ENCODE measurements around the gene PARD3.

Gene PARD3

DNA sequence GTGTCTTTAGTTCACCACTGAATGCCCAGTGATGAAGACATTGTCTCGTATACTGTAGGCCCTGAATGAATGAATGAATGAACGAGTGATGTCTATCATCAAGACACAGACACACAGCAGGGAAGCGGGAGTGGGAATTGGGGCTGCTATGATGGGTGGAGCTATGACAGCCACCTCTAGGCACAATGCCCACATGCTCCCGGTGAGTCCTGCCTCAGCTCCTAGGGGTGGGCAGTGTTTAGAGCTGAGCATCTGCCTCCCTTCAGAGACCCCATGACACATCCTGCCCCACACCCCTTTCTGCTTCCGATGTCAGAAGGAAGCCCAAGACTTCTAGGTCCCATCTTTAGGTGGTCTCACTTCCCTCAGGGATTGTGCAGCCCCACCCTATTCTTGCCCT lies 714.1 kb downstream of the PARD3 start:
- DNase-seq (ENCODE audit: low read depth) = no peak
- in situ Hi-C loops (cut with HindIII; ENCODE audit: low sequenced_read_pairs) = no loop called here
- no peak overlapping the region for H3K4me3 ChIP-seq (ENCODE audit: low read depth, low read length)
- TF ChIP-seq, protein P1, sequence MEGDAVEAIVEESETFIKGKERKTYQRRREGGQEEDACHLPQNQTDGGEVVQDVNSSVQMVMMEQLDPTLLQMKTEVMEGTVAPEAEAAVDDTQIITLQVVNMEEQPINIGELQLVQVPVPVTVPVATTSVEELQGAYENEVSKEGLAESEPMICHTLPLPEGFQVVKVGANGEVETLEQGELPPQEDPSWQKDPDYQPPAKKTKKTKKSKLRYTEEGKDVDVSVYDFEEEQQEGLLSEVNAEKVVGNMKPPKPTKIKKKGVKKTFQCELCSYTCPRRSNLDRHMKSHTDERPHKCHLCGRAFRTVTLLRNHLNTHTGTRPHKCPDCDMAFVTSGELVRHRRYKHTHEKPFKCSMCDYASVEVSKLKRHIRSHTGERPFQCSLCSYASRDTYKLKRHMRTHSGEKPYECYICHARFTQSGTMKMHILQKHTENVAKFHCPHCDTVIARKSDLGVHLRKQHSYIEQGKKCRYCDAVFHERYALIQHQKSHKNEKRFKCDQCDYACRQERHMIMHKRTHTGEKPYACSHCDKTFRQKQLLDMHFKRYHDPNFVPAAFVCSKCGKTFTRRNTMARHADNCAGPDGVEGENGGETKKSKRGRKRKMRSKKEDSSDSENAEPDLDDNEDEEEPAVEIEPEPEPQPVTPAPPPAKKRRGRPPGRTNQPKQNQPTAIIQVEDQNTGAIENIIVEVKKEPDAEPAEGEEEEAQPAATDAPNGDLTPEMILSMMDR (IDR thresholded peaks at IDR 0.05; ENCODE audit: low read depth, low read length, missing control alignments) = no peak

DNA sequence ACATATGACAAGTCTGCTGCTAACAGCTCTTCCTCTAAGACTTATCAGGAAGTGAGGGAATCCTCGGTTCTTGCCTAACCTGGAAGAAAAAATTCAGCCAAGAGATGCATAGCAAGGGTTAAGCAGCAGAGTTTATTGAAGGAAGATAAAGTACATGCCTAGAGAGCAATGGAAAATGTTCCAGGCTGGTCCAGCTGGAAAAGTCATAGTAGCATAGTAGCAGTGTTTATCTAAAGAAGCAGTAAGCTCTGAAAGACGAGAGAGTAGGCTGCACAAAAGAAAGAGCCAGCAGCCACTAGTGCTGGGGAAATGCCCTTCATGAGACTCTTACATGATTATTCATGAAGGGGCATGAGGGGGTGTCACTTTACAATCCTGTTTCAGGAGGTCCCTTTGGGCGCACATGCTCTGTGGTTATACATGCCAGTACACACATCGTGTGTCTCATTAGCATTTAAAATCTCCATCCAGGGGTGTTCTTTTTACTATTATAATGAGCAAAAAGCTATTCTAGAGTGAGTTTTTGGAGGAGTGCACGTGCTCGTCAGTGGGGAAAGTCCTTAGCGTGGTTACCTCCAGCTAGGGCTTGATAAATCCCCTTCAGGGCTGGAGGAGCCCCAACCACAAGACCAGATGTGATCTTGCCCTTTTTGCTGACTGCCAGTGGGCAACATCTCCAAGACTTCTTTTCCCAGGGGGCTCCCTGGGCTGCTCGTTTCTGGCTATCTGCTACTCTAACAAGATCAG lies 716.1 kb downstream of the PARD3 start:
- no peak for DNase-seq (ENCODE audit: low read depth)
- TF ChIP-seq, protein P1 (IDR thresholded peaks at IDR 0.05; ENCODE audit: low read depth, low read length, missing control alignments) = no peak
- in situ Hi-C loops (cut with HindIII; ENCODE audit: low sequenced_read_pairs) = no loop called here
- no peak overlapping the region for H3K4me3 ChIP-seq (ENCODE audit: low read depth, low read length)

DNA sequence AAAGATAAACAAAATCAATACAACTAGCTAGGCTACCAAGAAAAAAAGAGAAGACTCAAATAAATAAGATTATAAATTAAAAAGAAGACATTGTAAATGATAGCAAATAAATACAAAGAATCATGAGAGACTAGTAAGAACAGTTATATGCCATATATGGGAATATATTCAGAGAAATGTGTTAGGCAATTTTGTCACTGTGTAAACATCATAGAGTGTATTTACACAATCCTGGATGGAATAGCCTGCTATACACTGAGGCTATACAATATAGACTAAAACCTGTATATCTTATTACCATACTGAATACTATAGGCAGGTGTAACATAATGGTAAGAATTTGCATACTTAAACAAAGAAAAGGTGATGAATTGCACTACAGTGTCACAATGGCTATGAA lies 717.4 kb downstream of the PARD3 start:
- in situ Hi-C loops (cut with HindIII; ENCODE audit: low sequenced_read_pairs) = no loop called here
- TF ChIP-seq, protein P1 (IDR thresholded peaks at IDR 0.05; ENCODE audit: low read depth, low read length, missing control alignments) = no peak
- no peak for DNase-seq (ENCODE audit: low read depth)

DNA sequence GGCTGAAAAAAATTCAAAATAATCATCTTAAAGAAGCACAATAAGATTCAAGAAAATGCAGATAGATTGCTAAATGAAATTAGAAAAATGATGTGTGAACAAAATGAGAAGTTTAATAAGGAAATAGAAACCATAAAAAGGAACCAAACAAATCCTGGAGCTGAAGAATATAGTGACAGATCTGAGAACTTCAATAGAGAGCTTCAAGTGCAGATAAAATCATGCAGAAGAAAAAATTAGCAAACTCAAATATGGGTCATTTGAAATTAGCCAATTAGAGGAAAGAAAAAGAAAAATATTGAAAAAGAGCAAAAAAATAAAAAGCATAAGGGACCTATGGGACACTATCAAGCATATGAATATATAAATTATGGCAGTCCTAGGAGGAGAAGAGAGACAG lies 720.1 kb downstream of the PARD3 start:
- in situ Hi-C loops (cut with HindIII; ENCODE audit: low sequenced_read_pairs) = no loop called here
- DNase-seq (ENCODE audit: low read depth) = no peak
- TF ChIP-seq, protein P1 (IDR thresholded peaks at IDR 0.05; ENCODE audit: low read depth, low read length, missing control alignments) = no peak
- no peak overlapping the region for H3K4me3 ChIP-seq (ENCODE audit: low read depth, low read length)

More for the DNA sequence above, 717.4 kb downstream of the PARD3 start:
- no peak overlapping the region for H3K4me3 ChIP-seq (ENCODE audit: low read depth, low read length)

DNA sequence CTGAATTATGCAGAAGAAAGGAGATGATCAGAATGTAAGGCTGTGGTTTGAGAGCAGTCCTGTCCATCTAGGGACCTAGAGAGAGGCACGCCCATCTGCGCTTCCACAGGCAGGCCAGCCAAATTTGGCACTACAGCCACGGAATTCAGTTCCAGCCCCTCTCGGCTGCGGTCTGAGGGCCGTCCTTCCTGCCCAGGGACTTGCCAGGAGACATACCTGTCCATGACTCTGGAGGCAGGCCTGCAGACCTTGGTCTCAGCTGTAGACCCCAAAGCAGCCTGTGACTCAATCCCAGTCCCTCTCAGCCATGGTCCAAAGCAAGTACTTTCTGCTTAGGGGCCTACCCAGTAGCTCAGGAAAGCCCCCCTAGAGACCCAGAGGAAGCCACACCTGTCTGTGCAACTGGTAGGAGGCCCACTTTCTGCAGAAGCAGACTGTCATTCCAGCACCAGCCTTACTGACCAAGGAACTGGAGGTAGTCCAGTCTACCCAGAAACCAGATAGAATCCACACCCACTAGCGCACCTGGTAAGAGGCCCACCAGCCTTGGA lies 720.9 kb downstream of the PARD3 start:
- H3K4me3 ChIP-seq (ENCODE audit: low read depth, low read length) = no peak overlapping the region
- in situ Hi-C loops (cut with HindIII; ENCODE audit: low sequenced_read_pairs) = no loop called here
- TF ChIP-seq, protein P1 (IDR thresholded peaks at IDR 0.05; ENCODE audit: low read depth, low read length, missing control alignments) = no peak
- no peak for DNase-seq (ENCODE audit: low read depth)

DNA sequence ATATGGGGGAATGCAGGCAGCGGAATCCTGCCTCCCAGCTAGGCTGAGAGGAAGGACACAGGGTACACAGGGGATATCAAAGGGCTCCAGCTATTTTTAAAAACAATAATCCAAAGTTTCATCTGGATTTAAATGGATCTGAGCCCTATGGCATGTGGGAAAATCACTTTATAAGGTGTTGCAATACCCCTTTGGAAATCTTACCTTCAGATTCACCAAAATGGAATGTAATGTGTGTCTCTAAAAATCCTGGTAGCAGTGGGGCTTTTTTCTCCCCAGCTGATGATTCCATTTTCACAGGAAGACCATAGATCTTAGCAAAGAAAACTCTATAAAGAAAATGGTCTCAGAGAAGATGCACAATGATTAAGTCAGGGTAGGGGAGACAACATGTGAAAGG lies 722.2 kb downstream of the PARD3 start:
- H3K4me3 ChIP-seq (ENCODE audit: low read depth, low read length) = no peak overlapping the region
- TF ChIP-seq, protein P1 (IDR thresholded peaks at IDR 0.05; ENCODE audit: low read depth, low read length, missing control alignments) = no peak
- in situ Hi-C loops (cut with HindIII; ENCODE audit: low sequenced_read_pairs) = no loop called here
- no peak for DNase-seq (ENCODE audit: low read depth)
